GM12873 (cell line): Measurements from ENCODE around the gene KCNJ1.

Experiments used
- TF ChIP-seq, protein P1 (sequence below): IDR thresholded peaks from 2 replicates; pipeline ENCODE4 v1.5.1; 2012; ENCODE audit warnings: low read depth, mild to moderate bottlenecking, moderate library complexity, low read length, control low read depth; ENCODE audit not compliant: insufficient read depth; ENCODE audit errors: missing control alignments

KCNJ1 gene

DNA sequence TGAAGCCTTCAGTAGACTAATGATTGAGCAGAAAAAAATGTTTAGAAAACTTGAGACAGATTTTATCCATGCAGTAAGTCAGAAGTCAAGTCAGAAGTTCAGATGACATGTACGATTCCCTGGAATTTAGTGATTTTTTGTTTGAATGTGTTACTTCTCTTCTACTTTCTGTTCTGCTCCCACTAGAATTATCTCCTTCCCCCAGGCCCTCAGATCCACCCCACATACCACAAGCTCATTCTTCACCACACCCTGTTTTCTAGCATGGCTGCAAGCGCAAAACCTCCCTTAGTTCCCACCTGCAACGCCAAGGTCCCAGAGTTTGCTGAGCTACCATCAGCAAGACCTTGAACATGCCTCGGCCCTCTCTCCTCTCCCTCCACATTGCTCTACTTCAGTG is 64.1 kb downstream of the KCNJ1 start:
- TF ChIP-seq, protein P1, sequence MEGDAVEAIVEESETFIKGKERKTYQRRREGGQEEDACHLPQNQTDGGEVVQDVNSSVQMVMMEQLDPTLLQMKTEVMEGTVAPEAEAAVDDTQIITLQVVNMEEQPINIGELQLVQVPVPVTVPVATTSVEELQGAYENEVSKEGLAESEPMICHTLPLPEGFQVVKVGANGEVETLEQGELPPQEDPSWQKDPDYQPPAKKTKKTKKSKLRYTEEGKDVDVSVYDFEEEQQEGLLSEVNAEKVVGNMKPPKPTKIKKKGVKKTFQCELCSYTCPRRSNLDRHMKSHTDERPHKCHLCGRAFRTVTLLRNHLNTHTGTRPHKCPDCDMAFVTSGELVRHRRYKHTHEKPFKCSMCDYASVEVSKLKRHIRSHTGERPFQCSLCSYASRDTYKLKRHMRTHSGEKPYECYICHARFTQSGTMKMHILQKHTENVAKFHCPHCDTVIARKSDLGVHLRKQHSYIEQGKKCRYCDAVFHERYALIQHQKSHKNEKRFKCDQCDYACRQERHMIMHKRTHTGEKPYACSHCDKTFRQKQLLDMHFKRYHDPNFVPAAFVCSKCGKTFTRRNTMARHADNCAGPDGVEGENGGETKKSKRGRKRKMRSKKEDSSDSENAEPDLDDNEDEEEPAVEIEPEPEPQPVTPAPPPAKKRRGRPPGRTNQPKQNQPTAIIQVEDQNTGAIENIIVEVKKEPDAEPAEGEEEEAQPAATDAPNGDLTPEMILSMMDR, result no peak

DNA sequence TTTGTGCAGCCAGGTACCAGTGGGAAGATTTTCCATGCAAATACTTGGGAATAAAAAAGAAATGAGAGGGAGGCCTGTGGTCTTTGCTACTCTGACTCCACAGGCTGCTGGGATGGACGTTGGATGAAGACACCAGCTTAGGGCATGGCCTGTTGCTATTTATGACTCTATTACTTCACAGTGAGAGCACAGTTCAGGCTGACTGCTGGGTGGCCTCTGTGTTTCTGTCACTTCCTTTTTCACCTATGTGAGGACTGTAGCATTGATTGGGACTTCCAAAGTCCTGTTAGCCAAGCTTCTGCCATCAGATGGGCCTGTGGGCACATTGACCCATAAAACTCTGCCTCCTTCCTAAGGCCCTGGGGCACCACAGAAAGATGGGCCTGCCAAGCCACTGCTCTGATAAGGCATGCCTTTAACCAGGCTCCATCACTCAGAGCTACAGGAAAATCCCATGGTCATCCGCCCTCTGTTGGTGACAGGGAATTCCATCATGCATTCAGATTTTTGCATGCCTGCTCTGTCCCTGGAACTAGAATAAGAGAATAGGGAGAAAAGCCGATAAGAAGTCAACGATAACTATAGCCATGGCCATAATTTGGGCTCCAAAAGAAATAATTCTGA is 64.6 kb downstream of the KCNJ1 start:
- TF ChIP-seq, protein P1, result peak; percentile 36

DNA sequence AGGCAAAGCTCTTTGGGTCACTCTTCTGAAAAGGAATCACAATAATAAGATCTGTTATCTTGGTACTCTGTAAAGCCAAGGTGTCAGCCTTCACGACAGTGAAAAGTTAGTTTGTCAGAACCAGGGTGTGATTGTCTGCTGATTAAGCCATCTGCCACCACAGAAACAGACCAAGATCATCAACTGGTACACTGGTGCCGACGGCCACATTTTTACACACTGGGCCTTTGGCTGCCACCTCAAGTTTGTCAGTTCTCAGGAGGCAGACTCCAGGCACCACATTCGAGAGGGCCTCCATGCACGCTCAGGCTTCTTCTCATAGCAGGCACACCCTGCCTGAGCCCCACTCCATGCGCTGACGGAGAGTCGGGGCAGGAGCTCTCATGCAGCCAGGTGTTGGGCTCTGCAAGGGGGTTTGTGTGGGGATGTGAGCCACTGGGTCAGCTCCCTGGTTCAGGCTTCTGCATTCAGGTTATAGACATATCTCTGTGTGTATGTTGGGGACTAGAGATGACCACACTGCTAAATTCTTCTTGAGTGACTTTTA is 66.2 kb downstream of the KCNJ1 start:
- TF ChIP-seq, protein P1, result no peak

DNA sequence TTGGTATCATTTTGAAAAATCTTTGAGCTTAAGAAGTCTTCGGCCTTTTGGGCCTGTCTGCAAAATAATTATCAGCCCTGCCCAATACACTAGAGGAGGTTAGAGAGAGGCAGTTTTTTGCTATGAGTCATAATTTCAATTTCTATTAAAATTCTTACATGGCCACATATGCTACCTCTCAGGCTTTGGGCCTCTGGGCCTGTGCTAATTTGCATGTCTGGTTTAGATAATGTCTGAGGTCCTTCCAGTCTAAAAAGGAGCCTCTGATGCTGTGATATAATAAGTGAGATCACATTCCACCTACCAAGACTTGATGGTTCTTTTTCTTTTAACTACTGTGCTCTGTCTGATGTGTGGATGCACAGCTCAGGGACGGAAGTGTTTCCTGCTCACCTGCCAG is 70.8 kb downstream of the KCNJ1 start:
- TF ChIP-seq, protein P1, result no peak

DNA sequence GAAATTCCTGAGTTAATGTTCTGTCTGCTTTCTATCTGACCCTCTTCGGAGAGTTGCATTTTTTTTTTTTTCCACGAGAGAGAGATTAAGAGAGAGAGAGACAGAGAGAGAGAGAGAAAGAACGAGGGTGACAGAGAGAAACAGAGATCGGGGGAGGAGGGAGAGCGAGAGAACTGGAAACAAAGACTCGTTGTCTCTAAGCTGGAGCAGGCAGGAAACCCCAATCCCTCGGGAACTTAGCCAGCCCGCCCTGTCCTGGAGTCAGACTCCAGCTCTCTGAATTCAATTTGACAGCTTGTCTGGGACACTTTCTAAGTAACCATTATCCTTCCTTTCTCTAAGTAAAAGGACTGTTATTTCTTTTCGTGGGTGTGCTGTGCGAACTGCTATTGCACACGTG is 76.9 kb downstream of the KCNJ1 start:
- TF ChIP-seq, protein P1, result no peak

DNA sequence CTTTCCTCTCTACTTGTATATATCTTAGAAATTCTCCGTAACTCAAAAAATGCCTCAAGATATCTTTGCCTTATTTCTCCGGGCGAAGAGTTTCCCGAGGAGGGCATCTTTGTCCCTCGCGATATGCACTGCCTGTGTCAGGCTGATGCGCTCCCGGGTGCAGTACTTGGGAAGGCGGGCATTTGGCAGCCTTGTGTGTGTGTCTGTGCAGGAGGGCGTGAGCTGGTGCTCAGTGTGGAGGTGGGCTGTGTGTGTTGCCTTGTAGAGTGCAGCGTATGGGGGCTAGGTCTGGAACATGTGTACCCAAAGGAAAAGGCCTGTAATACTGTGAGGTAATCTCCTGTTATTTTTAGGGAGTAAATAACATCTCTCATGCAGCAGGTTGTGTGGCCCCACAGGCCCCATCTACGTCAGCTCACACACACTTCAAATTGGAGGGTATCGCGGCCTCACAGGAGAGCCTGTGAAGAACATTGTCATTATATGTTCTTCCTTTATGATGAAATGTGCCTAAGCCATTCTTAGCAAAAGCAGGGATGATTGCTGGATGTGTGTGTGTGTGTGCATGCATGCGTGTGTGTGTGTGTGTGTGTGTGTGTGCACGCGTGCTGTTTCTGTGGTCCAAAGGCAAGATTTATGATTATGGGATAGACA is 77.5 kb downstream of the KCNJ1 start:
- TF ChIP-seq, protein P1, result no peak
